ENCODE measurements around the gene A1CF.
"Not testable (repeated sequence)": the region's sequence is repeated elsewhere in the genome, so short reads cannot be mapped to it uniquely, and the experiment has no call there.

Gene A1CF, protein sequence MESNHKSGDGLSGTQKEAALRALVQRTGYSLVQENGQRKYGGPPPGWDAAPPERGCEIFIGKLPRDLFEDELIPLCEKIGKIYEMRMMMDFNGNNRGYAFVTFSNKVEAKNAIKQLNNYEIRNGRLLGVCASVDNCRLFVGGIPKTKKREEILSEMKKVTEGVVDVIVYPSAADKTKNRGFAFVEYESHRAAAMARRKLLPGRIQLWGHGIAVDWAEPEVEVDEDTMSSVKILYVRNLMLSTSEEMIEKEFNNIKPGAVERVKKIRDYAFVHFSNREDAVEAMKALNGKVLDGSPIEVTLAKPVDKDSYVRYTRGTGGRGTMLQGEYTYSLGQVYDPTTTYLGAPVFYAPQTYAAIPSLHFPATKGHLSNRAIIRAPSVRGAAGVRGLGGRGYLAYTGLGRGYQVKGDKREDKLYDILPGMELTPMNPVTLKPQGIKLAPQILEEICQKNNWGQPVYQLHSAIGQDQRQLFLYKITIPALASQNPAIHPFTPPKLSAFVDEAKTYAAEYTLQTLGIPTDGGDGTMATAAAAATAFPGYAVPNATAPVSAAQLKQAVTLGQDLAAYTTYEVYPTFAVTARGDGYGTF

DNA sequence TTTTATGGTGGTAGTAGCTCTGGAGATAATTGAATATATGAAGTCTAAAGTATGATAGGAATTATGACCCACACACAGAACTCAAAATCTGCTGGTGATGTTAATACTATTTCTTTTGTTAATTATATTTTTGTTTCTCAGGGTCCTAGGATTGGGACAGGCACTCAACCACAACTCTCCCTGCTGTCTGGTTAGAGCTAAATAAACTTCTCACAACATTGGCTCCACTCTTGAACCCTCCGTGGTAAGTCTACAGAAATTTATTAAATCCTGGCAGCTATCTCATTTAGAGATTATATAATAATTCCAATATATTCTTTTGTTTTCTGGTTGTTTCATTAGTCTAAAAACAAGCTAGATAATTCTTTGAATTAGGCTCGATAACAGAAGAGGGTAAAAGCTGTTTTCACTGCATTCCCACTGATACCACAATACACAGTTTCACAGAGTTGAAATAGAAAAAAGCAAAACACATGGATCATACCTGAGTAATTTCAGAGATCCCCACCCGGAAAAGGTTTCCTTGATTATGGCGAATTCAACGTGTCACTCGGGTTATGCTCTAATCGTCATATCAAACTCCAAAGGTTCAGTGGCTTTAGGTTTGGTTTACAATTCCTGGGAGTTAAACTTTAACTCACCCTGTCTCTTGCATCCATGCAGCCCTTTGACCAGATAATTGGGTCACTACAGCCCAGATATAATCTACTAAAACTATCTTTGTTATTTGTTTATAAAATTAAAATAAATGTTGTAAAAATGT lies at the start of gene A1CF:
Gene A1CF, minus strand, starts transcription at position 531 of the 763 bp plus-strand sequence. CDS start 25,687 bp downstream, outside the sequence.
- DNase-seq (ENCODE audit: low spot score), result no peak

DNA sequence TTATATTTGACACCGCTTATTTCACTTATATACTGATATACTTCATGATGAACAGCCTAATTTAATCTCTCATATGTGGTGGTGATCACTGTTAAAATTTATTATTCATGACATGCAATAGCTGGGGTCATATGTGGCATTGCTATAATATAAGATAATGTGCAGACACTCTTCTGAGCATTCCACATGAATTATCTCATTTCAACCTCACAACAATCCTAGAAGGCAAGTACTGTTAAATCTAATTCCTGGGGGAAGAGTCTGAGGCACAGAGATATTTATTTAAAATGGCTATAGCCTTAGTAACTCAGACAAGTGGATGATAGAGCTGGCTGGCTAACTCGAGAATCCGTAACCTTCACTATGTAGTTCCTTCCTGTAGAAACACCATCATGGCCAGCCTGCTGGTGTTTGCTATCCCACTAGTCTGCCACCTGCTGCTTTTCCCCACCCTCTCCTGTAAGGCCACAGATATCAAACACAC lies 46.6 kb upstream of the A1CF start:
- DNase-seq (ENCODE audit: low spot score), result no peak

DNA sequence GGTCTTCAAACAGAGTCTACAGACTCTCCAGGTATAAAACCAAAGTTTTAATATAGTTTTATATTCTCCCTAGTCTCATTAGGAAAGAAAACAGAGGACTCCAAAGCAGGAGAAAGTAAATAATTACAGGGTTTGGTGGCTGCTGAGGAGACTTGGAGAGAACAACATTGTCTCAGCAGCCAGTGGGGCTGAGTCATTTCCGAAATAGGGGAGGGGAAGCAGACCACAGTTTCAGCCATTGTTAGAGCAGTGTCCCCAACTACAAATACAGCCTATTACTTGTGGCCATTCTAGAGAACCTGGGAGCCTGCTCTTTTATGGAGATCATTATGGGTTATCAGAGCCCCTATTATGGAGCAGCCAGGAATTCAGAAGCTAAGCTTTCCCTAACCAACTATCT lies 44.2 kb upstream of the A1CF start:
- peak; percentile 51 for DNase-seq (ENCODE audit: low spot score)

DNA sequence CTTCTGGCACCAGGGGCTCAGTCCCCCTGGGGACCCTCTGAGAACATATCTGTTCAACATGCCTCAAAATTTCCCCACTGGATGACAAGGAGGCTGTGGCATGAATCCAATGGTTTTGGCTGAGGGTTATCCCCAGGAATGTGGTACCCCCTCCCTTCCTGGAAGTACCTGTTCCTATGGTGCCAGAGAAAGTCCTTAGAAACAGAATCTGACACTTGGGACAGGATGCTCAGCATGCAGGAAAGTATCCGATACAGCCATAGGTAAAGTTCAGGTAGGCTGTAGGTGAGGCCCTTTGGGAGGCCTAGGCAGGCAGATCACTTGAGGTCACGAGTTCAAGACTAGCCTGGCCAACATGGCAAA lies 42.7 kb upstream of the A1CF start:
- no peak for DNase-seq (ENCODE audit: low spot score)

DNA sequence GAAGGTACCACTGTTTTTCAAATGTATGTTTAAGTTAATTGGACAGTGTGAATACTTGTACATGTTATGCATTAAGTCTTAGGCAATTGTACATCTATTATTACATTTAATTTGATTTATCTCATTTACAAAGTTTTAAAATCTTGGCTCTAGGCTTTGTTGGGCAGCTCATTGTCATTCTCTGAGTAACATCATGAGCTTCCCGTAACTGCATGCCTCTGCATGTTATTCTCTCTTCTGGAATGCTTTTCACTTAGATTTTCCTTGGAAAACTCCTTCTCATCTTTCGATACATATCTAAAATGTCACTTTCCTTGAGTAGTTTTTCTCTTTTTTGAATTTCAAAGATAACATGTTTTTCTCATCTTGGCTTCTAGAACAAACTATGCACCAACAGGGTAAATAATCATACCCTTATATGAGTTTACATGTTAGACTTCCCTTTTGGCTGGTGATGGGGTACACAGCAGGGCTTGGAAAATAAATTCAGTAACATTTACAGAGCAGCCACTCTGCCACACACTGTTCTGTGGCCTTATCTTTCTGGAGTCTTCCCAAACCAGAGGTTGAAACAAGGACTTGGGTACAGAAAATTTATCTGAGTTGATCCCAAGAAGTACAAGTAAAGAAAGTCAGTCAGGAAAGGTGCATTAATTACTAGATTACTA lies 42.2 kb upstream of the A1CF start:
- DNase-seq (ENCODE audit: low spot score), result peak; percentile 22

DNA sequence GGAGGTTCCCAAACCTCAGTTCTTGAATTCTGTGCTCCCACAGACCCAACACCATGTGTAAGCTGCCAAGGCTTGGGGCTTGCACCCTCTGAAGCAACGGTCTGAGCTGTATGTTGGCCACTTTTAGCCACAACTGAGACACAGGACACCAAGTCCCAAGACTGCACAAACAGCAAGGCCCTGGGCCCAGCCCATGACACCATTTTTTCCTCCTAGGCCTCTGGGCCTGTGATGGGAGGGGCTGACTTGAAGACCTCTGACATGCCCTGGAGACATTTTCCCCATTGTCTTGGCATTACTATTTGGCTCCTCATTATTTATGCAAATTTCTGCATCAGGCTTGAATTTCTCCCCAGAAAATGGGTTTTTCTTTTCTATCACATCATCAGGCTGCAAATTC lies 38.0 kb upstream of the A1CF start:
- DNase-seq (ENCODE audit: low spot score), result not testable (repeated sequence)

DNA sequence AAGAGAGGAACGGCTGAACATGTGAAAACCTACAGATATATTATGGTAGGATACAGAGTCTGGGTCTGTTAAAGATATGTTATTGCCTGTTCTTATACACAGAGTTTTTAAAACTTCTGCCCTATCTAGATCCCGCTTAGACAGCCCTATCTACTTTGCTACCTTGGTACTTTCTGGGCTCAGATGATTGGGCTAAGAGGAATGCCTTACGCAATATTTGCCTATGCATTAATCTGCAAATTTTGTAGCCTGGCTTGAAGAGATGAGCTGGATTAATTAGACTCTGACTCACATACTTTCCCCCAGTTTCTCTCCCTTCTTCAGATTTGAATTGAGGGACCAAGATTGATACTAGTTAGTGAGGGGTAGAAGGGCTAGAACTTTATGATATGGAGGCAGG lies 33.6 kb upstream of the A1CF start:
- DNase-seq (ENCODE audit: low spot score), result no peak

DNA sequence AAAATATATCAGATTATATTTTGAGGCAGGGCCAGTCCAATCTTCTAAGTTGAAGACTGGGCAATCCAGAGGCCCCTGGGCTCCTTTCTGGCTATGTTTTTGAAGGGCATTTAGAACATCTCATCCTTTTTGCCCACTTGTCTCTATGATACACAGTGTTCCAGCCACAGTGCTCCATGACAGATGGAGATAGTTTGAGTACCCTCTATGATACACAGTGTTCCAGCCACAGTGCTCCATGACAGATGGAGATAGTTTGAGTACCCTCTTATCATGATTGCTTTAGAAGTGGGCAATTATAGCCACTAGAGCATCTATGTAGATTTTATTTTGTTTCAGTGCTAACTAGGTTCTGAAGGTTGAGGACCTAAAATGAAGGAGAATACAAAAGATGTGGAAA lies 33.1 kb upstream of the A1CF start:
- DNase-seq (ENCODE audit: low spot score), result no peak

DNA sequence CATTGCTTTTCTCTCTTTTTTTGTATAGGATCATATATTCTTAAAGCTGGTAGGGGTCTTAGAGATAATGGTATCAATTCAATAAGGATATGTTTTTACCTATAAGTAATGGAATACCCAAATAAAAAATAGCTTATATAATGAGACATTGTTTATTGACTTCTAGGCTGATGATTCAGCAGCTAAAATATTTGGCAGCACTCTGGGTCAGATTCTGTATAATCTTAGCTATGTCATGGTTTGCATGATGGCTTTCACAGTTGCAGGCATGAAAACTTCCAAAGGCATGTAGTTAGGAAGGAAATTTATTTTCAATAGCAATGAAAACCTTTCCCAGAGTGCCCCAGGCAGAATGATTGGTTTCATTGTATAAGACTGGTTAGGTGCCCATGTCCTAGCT lies 32.1 kb upstream of the A1CF start:
- peak; percentile 72 for DNase-seq (ENCODE audit: low spot score)

DNA sequence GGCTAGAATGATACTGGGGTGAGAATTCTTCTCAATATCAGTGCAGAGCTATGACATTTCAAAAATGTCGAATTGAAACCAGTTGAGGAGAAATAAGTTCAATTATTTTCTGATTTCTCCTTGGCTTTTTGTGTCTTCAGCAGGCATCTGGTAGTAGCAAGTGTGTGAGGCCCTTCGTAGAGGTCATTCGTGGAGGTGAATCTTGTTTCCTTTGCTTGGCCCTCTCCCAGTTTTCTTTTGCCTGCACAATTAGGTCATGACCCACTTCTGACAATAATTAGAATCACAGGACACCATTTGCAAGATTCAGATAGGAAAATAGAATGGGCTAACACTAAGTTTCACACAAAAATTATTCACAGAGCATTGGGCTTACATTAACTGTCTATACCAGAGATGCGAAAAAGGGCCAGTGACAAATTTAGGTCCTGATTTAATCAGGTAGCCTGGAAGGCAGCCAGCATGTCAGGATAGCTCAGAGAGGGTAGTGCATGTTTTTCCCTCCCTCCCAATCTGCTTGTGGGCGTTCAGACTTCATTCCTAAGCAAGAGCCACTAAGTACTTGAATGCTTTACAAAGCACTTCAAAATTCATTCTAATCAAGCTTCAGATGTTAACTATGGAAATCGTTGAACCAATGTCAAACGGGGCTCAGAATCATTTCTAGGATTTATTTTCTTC lies 24.0 kb upstream of the A1CF start:
- no peak for DNase-seq (ENCODE audit: low spot score)

DNA sequence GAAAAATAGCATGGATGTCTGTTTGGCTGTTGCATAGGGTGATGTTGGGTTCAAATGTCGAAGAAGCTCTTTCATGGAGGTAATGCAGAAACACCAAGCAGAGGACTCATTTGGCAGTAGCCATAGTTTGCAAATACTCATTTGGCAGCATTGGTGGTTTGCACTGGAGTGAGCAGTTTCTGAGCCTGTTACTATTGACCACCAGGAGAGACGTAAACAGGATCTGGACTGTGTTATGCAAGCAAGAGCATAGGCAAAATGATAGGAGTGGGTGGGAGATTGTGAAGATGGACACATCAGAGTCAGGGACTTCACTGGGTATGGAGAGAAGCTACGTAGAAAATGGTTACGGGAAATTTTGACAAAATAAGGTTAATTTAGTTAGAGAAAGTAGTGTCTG lies 22.9 kb upstream of the A1CF start:
- no peak for DNase-seq (ENCODE audit: low spot score)

DNA sequence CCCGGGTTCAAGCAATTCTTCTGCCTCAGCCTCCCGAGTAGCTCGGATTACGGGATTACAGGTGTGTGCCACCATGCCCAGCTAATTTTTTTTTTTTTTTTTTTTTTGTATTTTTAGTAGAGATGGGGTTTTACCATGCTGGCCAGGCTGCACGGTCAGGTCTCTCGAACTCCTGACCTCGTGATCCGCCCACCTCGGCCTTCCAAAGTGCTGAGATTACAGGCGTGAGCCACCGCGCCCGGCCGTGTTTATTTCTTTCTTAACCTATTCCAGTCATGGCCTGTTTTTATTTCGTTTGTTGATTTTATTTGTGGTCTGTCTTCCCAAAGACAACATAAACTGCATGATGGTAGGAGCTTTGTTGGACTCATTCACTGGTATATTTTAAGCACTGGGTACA lies 20.4 kb upstream of the A1CF start:
- DNase-seq (ENCODE audit: low spot score), result not testable (repeated sequence)

DNA sequence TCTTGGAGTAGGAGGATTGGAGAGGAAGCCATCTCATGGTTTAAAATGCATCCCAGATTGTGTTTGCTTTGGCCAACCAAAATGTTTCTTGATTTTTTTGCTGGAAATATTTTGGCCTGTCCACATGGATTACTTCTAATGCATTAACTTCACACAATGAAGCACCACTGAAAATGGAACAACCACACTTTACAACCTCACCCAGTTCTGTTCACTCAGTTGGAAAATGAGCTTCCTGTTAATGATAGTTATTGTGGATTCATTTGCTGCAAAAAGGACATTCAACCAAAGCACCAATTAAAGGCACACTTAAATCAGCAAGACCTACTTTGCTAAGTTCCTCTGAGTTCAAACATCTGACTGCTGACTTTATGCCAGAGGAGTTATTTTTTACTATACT lies 11.3 kb upstream of the A1CF start:
- no peak for DNase-seq (ENCODE audit: low spot score)

DNA sequence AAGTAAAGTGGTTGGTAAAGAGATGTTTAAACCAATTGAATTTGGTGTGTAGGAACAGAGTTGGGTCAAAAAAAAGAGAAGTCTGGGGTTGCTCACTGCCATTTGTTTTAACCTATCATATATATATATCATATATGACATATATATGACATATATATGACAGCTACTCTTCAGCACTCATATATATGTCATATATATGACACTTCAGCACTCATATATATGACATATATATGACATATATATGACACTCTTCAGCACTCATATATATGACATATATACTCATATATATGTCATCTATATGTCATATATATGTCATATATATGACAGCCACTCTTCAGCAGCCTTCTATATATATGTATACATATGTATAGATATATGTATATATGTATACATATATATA lies 8.9 kb upstream of the A1CF start:
- DNase-seq (ENCODE audit: low spot score), result no peak

DNA sequence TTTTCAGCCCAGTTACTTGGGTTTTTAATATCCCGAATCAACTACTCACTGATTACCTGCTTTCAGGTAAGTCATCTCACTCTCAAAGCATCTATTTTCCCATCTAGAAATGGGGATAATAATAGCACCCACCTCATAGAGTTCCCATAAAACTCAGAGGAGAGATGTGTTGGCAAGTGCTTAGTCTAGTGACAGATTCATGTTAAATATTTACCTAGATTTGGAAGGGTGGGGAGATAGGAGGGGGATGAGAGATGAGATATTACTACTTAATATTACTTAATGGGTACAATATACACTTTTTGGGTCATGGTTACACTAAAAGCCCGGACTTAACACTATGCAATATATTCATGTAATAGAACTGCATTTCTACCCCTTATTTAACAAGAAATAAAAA lies 7.0 kb upstream of the A1CF start:
- DNase-seq (ENCODE audit: low spot score), result no peak

DNA sequence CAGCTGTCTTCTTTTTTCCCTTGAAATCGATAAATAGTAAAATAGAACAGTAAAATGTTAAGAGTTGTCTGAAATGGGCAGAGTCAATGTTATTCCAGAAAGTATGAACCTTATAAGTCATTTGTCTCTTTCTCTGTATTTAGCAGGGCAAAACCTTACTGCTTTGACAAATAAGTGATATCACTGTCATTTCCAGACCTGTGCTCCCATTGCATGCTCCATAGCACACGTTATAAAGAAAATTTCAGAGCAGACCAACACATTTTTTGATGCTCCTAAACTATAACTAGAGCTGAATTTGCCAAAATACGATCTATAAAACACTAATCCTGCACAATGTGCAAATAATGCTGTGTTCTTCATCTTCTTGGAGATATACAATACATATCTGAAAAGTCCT lies 1.1 kb downstream of the A1CF start:
- DNase-seq (ENCODE audit: low spot score), result no peak

DNA sequence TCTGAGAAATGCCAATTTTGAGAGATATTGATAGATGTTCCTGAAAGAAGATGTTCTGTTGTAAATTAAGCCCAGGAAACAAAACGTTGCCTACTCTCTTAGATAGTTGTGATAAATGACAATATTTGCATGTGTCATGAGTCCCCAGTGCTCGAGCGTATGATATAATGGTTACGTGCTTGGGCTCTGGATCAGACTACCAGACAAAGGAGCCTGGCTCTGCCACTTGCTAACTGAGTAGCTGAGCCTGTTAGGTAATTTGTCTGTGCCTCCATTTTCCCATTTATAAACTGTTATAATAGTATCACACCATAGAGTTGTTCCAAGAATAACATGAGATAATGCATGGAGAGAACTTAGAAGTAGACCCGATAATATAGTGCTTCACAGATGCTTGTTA lies 1.8 kb downstream of the A1CF start:
- no peak for DNase-seq (ENCODE audit: low spot score)

DNA sequence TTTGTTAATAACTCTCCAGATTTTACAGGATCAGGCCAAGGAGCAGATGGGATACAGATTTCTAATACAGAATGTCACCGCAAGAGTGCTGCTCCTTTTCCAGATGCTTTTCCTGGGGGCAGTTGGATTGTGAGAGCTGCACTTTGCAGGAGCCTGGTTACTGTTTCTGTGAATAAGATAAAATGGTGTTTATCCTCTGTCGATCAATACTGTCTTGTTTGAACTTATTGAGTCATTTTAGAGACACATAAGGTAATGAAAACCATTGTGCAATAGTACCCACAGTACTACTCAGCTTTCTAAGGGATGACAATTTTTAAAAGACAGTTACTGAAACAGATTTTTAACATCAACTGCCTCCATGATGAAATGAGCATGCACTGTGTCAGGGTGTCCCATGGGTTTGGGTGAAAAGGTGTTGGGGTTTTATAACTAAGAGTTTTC lies 2.9 kb downstream of the A1CF start:
- DNase-seq (ENCODE audit: low spot score), result no peak

DNA sequence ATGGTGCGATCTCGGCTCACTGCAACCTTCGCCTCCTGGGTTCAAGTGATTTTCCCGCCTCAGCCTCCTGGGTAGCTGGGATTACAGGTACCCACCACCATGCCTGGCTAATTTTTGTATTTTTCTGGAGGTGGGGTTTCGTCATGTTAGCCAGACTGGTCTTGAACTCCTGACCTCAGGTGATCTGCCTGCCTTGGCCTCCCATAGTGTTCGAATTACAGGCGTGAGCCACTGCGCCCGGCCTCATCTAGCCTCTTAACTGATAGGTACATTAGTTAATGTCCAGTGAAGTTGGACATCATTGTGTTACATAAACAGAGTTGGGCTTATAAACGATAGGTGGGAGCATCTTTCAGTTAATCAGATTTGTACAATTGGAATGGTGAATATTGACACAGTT lies 4.4 kb downstream of the A1CF start:
- DNase-seq (ENCODE audit: low spot score), result not testable (repeated sequence)

DNA sequence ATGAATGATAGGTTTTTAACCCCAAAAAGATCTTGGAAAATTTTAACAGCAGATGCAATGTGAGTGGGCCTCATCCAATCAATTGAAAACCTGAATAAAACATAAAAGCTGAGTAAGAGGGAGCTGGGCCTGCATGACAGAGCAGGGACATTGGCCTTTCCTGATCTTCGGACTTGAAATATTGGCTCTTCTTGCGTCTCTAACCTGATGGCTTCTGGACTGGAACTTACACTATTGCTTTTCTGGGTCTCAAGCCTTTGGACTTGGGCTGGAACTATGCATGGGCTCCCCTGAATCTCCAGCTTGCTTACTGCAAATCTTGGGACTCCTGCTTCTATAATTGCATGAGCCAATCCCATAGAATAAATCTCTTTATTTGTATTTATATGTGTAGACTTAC lies 9.0 kb downstream of the A1CF start:
- no peak for DNase-seq (ENCODE audit: low spot score)

DNA sequence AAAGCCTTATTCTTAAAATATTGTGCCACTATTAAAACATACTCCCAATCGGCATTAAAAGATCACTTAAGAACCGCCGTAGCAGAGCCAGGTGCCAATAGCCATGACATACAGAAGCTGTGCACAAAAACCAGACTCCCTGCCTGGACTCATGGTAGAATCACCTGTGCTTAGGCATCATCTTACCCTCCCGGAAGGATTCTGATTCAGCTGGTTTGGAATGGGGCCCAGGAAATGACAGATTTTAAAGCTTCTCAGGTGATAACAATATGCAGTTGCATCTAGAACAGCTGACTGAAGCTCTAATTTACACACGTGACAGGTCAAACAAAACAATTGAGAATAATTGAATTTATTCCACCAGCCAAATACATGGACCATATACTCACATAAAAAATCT lies 10.7 kb downstream of the A1CF start:
- DNase-seq (ENCODE audit: low spot score), result no peak

DNA sequence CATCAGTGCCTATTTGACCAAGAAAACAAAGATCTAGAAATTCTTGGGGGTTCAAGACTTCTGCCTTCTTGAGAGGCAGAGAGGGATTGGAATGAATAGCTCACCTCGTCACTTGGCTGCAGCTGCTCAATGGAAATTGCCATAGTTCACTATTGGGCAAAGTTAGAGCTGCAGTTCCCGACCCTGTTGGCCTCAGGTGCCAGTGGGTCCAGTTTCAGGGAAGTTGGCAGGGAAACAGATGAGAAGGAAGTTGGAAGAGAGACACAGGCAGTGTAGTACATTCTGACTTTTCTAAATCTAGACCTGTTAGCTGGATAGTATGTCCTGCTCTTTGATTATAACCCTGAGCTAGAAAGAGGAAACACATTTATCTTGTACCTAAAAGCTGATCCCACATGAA lies 19.1 kb downstream of the A1CF start:
- DNase-seq (ENCODE audit: low spot score), result no peak
